ENCODE data around the gene PRAMEF33. TPM values are rescaled to one million over a fixed set of nuclear protein-coding genes. Genes with fewer than 3 reads are reported as not detected.
"Not testable (repeated sequence)": the region's sequence is repeated elsewhere in the genome, so short reads cannot be mapped to it uniquely, and the experiment has no call there.

PRAMEF33 gene
- total RNA-seq, 4 donors from 2014 or later = not detected

GRCh38 chr1:13342496-13342895, 39.2 kb downstream of the PRAMEF33 start:
- intact Hi-C loops (cut with DNase I; ENCODE audit: low total_unique reads); H3K4me3 ChIP-seq; H3K9me3 ChIP-seq; DNase-seq; H3K27me3 ChIP-seq; H3K4me1 ChIP-seq; H3K27ac ChIP-seq; ATAC-seq; H3K36me3 ChIP-seq; in situ Hi-C loops (cut with MboI; ENCODE audit: low sequenced_read_pairs in 4 of 4): not testable (repeated sequence)

DNA sequence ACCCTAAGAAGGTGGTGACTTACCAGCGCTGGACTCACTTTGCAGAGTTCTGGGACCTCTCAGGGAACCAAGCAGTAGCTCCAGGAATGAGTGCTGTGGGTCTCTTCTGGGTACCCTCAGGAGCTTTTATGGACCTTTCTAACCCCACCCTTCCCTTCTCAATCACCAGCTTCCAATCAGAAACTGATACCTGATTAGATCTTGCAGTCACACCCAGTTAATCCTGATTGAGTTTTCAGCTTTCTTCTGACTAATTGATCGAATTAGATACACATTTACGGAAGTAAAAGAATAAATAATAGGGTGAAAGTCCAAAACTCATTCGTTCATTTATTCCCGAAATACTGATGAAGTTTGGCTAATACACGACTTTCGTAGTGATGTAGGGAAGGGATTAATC, 43.7 kb downstream of the PRAMEF33 start, which contains the start of gene PRAMEF14:
Gene PRAMEF14 (minus strand): TSS at position 101 of the 400 bp plus-strand sequence. CDS start 1,820 bp downstream, outside the sequence.
- H3K4me1 ChIP-seq; H3K4me3 ChIP-seq; H3K27me3 ChIP-seq; H3K36me3 ChIP-seq; ATAC-seq; H3K9me3 ChIP-seq; intact Hi-C loops (cut with DNase I; ENCODE audit: low total_unique reads); DNase-seq; in situ Hi-C loops (cut with MboI; ENCODE audit: low sequenced_read_pairs in 4 of 4); H3K27ac ChIP-seq: not testable (repeated sequence)

- DNase-seq; H3K27ac ChIP-seq; ATAC-seq; H3K36me3 ChIP-seq; H3K27me3 ChIP-seq; H3K9me3 ChIP-seq; intact Hi-C loops (cut with DNase I; ENCODE audit: low total_unique reads); in situ Hi-C loops (cut with MboI; ENCODE audit: low sequenced_read_pairs in 4 of 4); H3K4me1 ChIP-seq; H3K4me3 ChIP-seq: not testable (repeated sequence)
Measured at GRCh38 chr1:13353476-13353875, 50.1 kb downstream of the PRAMEF33 start.

DNA sequence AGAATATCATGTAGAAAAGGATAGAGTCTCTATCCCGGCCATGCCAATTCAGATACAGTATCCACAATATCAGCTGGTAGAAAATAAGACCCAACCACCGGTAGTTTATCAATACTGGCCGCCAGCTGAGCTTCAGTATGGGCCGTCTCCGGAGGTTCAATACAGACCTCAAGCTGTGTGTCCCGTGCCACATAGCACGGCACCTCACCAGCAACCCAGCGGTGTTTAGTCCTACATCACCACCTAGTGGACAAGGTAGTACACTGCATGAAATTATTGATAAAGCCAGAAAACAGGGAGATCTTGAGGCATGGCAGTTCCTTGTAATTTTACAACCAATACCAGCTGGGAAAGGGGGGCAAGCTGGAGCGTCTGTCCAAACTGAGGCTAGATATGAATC, 51.1 kb downstream of the PRAMEF33 start:
- H3K27ac ChIP-seq; DNase-seq; intact Hi-C loops (cut with DNase I; ENCODE audit: low total_unique reads); ATAC-seq; H3K36me3 ChIP-seq; H3K4me3 ChIP-seq; in situ Hi-C loops (cut with MboI; ENCODE audit: low sequenced_read_pairs in 4 of 4); H3K4me1 ChIP-seq; H3K27me3 ChIP-seq; H3K9me3 ChIP-seq: not testable (repeated sequence)

- H3K4me1 ChIP-seq; intact Hi-C loops (cut with DNase I; ENCODE audit: low total_unique reads); in situ Hi-C loops (cut with MboI; ENCODE audit: low sequenced_read_pairs in 4 of 4): not testable (repeated sequence)
Measured at GRCh38 chr1:13356774-13357173, 53.4 kb downstream of the PRAMEF33 start.

More at GRCh38 chr1:13356774-13357173, 53.4 kb downstream of the PRAMEF33 start:
- TF ChIP-seq, protein P1, sequence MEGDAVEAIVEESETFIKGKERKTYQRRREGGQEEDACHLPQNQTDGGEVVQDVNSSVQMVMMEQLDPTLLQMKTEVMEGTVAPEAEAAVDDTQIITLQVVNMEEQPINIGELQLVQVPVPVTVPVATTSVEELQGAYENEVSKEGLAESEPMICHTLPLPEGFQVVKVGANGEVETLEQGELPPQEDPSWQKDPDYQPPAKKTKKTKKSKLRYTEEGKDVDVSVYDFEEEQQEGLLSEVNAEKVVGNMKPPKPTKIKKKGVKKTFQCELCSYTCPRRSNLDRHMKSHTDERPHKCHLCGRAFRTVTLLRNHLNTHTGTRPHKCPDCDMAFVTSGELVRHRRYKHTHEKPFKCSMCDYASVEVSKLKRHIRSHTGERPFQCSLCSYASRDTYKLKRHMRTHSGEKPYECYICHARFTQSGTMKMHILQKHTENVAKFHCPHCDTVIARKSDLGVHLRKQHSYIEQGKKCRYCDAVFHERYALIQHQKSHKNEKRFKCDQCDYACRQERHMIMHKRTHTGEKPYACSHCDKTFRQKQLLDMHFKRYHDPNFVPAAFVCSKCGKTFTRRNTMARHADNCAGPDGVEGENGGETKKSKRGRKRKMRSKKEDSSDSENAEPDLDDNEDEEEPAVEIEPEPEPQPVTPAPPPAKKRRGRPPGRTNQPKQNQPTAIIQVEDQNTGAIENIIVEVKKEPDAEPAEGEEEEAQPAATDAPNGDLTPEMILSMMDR (IDR thresholded peaks at IDR 0.05 in 4 of 5, conservative IDR thresholded peaks at IDR 0.05 in 1 of 5) = peak; percentile 43 to 66 (median 55)
- H3K36me3 ChIP-seq, H3K27me3 ChIP-seq, H3K4me3 ChIP-seq, ATAC-seq, H3K9me3 ChIP-seq, H3K27ac ChIP-seq: not testable (repeated sequence)
- peak in 1 of 2 donors; percentile 4 for DNase-seq

Other genes starting within 250 kb of the PRAMEF33 start
- gene PRAMEF27, start 247.0 kb upstream of the PRAMEF33 start, total RNA-seq = not detected
- gene HNRNPCL3, start 242.8 kb upstream of the PRAMEF33 start, total RNA-seq = not detected
- gene PRAMEF25, start 232.8 kb upstream of the PRAMEF33 start, total RNA-seq = not detected
- gene HNRNPCL2, start 186.7 kb upstream of the PRAMEF33 start, total RNA-seq = not detected
- not detected for gene PRAMEF26, start 147.5 kb upstream of the PRAMEF33 start, total RNA-seq
- not detected for gene HNRNPCL4, start 137.9 kb upstream of the PRAMEF33 start, total RNA-seq
- not detected for gene PRAMEF9, start 131.7 kb upstream of the PRAMEF33 start, total RNA-seq
- gene PRAMEF13, start 102.1 kb upstream of the PRAMEF33 start, total RNA-seq = not detected
- gene PRAMEF18, start 77.4 kb upstream of the PRAMEF33 start, total RNA-seq = not detected
- gene PRAMEF5, start 49.3 kb upstream of the PRAMEF33 start, total RNA-seq = not detected
- not detected for gene PRAMEF8, start 18.4 kb upstream of the PRAMEF33 start, total RNA-seq
- not detected for gene PRAMEF15, start 12.0 kb downstream of the PRAMEF33 start, total RNA-seq
- not detected for gene PRAMEF14, start 43.6 kb downstream of the PRAMEF33 start, total RNA-seq
- not detected for gene PRAMEF19, start 68.4 kb downstream of the PRAMEF33 start, total RNA-seq
- not detected for gene PRAMEF17, start 86.1 kb downstream of the PRAMEF33 start, total RNA-seq
- gene PRAMEF20, start 106.9 kb downstream of the PRAMEF33 start, total RNA-seq = not detected
- gene LRRC38, start 210.5 kb downstream of the PRAMEF33 start, total RNA-seq = 1 to 10 TPM; 2.1 to 6.8 (median 5.7) TPM

All from gastrocnemius medialis (tissue), 4 donors.